NCI-H1694 (cell line): Measurements from ENCODE around the gene HRK.

Experiments used
- DNase-seq: peaks from one replicate; lab custom pipeline; 2025; lab: John Stamatoyannopoulos, UW

HRK gene

GRCh38 chr12:116881325-116881876 lies at the start of gene HRK:
Gene HRK, minus strand, starts transcription at chr12:116881441. Its CDS starts 134 bp downstream, at chr12:116881307.
- no peak for DNase-seq

- no peak for DNase-seq
Measured at GRCh38 chr12:116929885-116930284, 48.6 kb upstream of the HRK start.

GRCh38 chr12:116928504-116928903 lies 47.3 kb upstream of the HRK start:
- DNase-seq, result no peak

- no peak for DNase-seq
Measured at GRCh38 chr12:116927244-116927940, 46.2 kb upstream of the HRK start.

- no peak for DNase-seq
Measured at GRCh38 chr12:116926283-116927243, 45.3 kb upstream of the HRK start.

GRCh38 chr12:116924558-116925453 lies 43.6 kb upstream of the HRK start:
- DNase-seq, result no peak

GRCh38 chr12:116922194-116922897 lies 41.1 kb upstream of the HRK start:
- DNase-seq, result no peak

- DNase-seq, result no peak
Measured at GRCh38 chr12:116920939-116921338, 39.7 kb upstream of the HRK start.

GRCh38 chr12:116919706-116920485 lies 38.7 kb upstream of the HRK start:
- no peak for DNase-seq

GRCh38 chr12:116919247-116919661 lies 38.0 kb upstream of the HRK start:
- no peak for DNase-seq

- no peak for DNase-seq
Measured at GRCh38 chr12:116918464-116918863, 37.2 kb upstream of the HRK start.

- DNase-seq, result no peak
Measured at GRCh38 chr12:116916714-116917114, 35.5 kb upstream of the HRK start.

- no peak for DNase-seq
Measured at GRCh38 chr12:116916122-116916521, 34.9 kb upstream of the HRK start.

GRCh38 chr12:116915326-116915725 lies 34.1 kb upstream of the HRK start:
- no peak for DNase-seq

GRCh38 chr12:116910645-116911451 lies 29.6 kb upstream of the HRK start, which contains the start of gene FBXW8:
Gene FBXW8, plus strand, starts transcription at chr12:116910950. Its CDS starts 88 bp downstream, at chr12:116911038.
- no peak for DNase-seq

- DNase-seq, result no peak
Measured at GRCh38 chr12:116910280-116910644, 29.0 kb upstream of the HRK start.

- DNase-seq, result no peak
Measured at GRCh38 chr12:116906285-116906684, 25.0 kb upstream of the HRK start.

GRCh38 chr12:116903818-116904217 lies 22.6 kb upstream of the HRK start:
- DNase-seq, result no peak

- DNase-seq, result no peak
Measured at GRCh38 chr12:116901612-116902011, 20.4 kb upstream of the HRK start.
